BJ (cell line): ENCODE measurements around the gene CAPN8. TPM values are rescaled to one million over a fixed set of nuclear protein-coding genes. Genes with fewer than 3 reads are reported as not detected.
A peak's percentile ranks its signal among the peaks of the same experiment; 100 is the strongest.

ENCODE experiments used
- CTCF ChIA-PET: fragments of 350-600 bp; formaldehyde crosslinking; extraction: SDS; loops from one replicate; lab custom pipeline; 2021; ENCODE audit warnings: antibody characterized with exemption, inconsistent platforms; lab: Yijun Ruan, JAX
- POLR2A ChIA-PET: fragments of 300-600 bp; sonication (Branson Sonifier 250); formaldehyde crosslinking; extraction: SDS; loops from one replicate; lab custom pipeline; 2021; ENCODE audit warnings: antibody characterized with exemption; lab: Charles Lee
- DNase-seq: peaks from one replicate; pipeline ENCODE4 v3.0.0-alpha.2; 2011; ENCODE audit warnings: low read depth
- H3K27me3 ChIP-seq: 2 replicates; pipeline ENCODE4 v1.6.0; 2011; ENCODE audit warnings: low read length; ENCODE audit not compliant: control insufficient read depth, insufficient read depth
- H3K36me3 ChIP-seq: 2 replicates; pipeline ENCODE4 v1.5.1; 2011; ENCODE audit warnings: low read length; ENCODE audit not compliant: control insufficient read depth, insufficient read depth
- H3K4me3 ChIP-seq: 2 replicates; pipeline ENCODE4 v1.5.1; 2011; ENCODE audit warnings: low read depth, mild to moderate bottlenecking, control low read depth, low read length
- CTCF ChIP-seq: IDR thresholded peaks from 2 replicates; pipeline ENCODE4 v1.5.1; 2011; ENCODE audit warnings: low read depth, mild to moderate bottlenecking, control low read depth, inconsistent platforms, low read length, moderate library complexity; ENCODE audit not compliant: insufficient read depth
- polyA plus RNA-seq: library from polyadenylated mRNA; depleted of rRNA; stranded (reverse); fragments of >200 nt; gene quantifications from 2 replicates; pipeline ENCODE4 v1.2.3, GENCODE V29; 2011

The CAPN8 gene
- polyA plus RNA-seq, 1 experiment = not detected

GRCh38 chr1:223680188-223680587 lies 14.7 kb upstream of the CAPN8 start:
- CTCF ChIA-PET = interaction anchor here (0.8 to 2.4 kb wide), 4 partner anchors 16 to 557 kb away, joined by 3 to 8 read pairs (median 4); no protein-coding TSS in a partner anchor
- H3K27me3 ChIP-seq = peaks cover 7% of the 10 kb centered on the region
- H3K4me3 ChIP-seq = no peak overlapping the region
- TF ChIP-seq CTCF = no peak
- DNase-seq = no peak
- POLR2A ChIA-PET = interaction anchor here (0.5 kb wide), 1 partner anchor 13 kb away, joined by 3 read pairs; no protein-coding TSS in a partner anchor
- H3K36me3 ChIP-seq = no peaks in the 10 kb centered on the region

DNA sequence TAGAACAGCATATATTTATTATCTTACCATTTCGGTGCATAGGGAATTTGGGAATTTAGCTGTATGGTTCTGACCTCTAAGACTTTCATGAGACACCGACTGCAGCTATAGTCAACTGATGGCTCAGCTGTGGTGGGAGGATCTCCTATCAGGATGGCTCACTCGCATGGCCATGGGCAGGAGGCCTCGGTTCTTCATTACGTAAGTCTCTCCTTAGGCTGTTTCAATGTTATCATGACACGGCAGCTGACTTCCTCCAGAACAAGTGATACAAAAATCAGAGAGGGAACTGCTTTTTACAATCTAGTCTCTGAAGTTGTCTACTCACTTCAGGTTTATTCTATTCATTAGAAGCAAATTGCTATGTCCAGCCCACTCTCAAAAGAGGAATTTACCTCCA lies 13.3 kb upstream of the CAPN8 start:
- Histone ChIP-seq H3K36me3 (no peaks in the 10 kb centered on the region), H3K4me3 (no peak overlapping the region), H3K27me3 (peaks cover 7% of the 10 kb centered on the region)
- TF ChIP-seq CTCF = no peak
- DNase-seq = no peak
- ChIA-PET POLR2A (no interaction called here), CTCF (interaction anchor here (0.8 to 1.1 kb wide), 3 partner anchors 122 to 549 kb away, joined by 3 read pairs; no protein-coding TSS in a partner anchor)

GRCh38 chr1:223674119-223674890 lies 8.8 kb upstream of the CAPN8 start:
- no peak for DNase-seq
- H3K36me3 ChIP-seq = no peaks in the 10 kb centered on the region
- 0 out of 2 replicates have a peak, but pooled peaks cover 4% of the 10 kb centered on the region for H3K27me3 ChIP-seq
- TF ChIP-seq CTCF = no peak
- POLR2A ChIA-PET = interaction anchor here (0.7 kb wide), 1 partner anchor 27 kb away, joined by 5 read pairs; no protein-coding TSS in a partner anchor
- CTCF ChIA-PET = interaction anchor here (1.8 kb wide), 1 partner anchor 541 kb away, joined by 4 read pairs; no protein-coding TSS in a partner anchor
- H3K4me3 ChIP-seq = no peak overlapping the region

DNA sequence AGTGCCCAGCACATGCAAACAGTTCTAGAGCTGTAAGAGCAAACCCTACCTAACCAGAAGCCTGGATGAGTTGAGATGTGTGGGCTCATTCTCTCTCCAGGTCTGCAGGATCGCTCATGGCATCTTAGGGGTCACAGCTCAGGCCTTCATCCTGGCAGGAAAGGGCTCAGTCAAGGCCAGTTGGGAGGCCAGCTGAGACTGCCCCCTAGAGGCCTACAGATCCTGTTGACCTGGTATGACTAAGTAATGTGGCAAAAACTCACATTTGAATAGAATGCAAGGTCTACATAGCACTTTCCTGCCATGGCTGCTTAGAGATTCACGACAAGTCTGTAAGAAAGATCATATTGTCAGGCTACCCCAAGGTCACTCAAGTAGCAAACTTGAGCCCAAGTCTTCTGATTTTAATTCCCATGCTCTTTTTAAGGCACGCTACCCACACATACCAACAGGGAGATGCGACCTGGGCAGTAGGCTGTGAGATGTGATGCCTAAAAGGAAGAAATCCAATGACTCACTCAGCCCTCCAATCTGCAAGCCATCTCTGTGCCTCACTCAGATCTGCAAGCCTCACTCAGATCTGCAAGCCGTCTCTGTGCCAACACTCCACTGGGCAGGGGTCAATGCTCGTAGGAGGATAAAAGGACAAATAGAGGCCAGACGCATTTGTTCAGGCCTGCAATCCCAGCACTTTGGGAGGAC lies 5.1 kb upstream of the CAPN8 start:
- H3K36me3 ChIP-seq = no peaks in the 10 kb centered on the region; the same call in 1 of the 2 replicates
- CTCF ChIA-PET = interaction anchor here (0.6 to 1.1 kb wide), 2 partner anchors 537 to 545 kb away, joined by 3 read pairs; no protein-coding TSS in a partner anchor
- no peak for DNase-seq
- H3K4me3 ChIP-seq = no peak overlapping the region
- H3K27me3 ChIP-seq = no peaks in the 10 kb centered on the region
- POLR2A ChIA-PET = no interaction called here
- peak; percentile 34 for TF ChIP-seq CTCF
